Body of pancreas (tissue), 4 donors: ENCODE results near the gene PRSS16.

ENCODE experiments used
- CTCF ChIP-seq, 7 experiments: fragments of 450-650 bp in 4 of 7; fragments of 200-600 bp in 3 of 7; sonication (generic) in 3 of 7; IDR thresholded peaks; one replicate each; pipeline ENCODE4 v1.5.1; 2016 to 2019; ENCODE audit warnings: antibody characterized with exemption in 7 of 7
- POLR2A ChIP-seq, 3 donors: fragments of 450-650 bp; IDR thresholded peaks; one replicate each; pipeline ENCODE4 v1.6.1; 2016; ENCODE audit warnings: antibody characterized with exemption in 3 of 3, mild to moderate bottlenecking in 2 of 3

- no peak for TF ChIP-seq CTCF (IDR thresholded peaks at IDR 0.05)
- TF ChIP-seq POLR2A (IDR thresholded peaks at IDR 0.05): no peak
These were observed 10.3 kb upstream of the PRSS16 start for GRCh38 chr6:27237089-27237803.
